GM18517 (cell line): ENCODE results near the gene ERCC1.
A peak's percentile ranks its signal among the peaks of the same experiment; 100 is the strongest.
"Not testable (repeated sequence)": the region's sequence is repeated elsewhere in the genome, so short reads cannot be mapped to it uniquely, and the experiment has no call there.

Source experiments
- ATAC-seq: cut with Tn5 transposase; IDR thresholded peaks from one replicate; pipeline ENCODE4 v1.9.1; 2021; ENCODE audit warnings: mild to moderate bottlenecking, moderate library complexity; ENCODE audit not compliant: unreplicated experiment

ERCC1 gene

GRCh38 chr19:45431008-45431407 is 7.3 kb upstream of the ERCC1 start:
- not testable (repeated sequence) for ATAC-seq

- not testable (repeated sequence) for ATAC-seq
These were observed 6.2 kb upstream of the ERCC1 start for GRCh38 chr19:45429896-45430295.

GRCh38 chr19:45428384-45429231 is 4.9 kb upstream of the ERCC1 start:
- ATAC-seq, result no peak

GRCh38 chr19:45424191-45425058 is 708 bp upstream of the ERCC1 start:
- ATAC-seq, result no peak

DNA sequence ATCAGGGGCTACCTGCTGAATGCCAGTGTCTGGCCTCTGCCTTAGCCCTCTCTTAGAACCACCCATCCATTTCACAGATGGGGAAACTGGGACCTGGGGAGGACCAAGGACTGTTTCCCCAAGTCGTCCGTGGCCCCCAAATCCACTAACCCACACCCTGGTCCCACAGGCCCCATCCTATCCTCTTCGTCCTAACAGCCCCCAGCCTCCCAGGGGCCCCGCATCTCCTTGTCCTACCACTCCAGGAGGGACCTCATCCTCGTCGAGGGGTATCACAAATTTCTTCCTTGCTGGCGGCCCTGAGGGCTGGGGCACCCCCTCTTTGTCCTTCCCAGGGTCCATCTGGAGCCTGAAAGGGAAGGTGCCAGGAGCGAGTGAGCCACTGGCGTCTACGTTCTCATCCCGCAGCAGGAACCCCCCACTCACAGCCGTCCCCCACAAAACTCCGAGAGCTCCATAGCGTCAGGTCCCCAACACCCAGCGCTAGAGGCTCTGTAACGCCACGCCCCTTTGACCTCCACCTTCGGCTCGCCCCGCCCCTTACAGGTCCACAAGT is 606 bp downstream of the ERCC1 start:
- no peak for ATAC-seq

GRCh38 chr19:45421947-45422498 is 1.7 kb downstream of the ERCC1 start:
- ATAC-seq, result no peak

GRCh38 chr19:45420871-45421270 is 2.8 kb downstream of the ERCC1 start:
- no peak for ATAC-seq

GRCh38 chr19:45420356-45420755 is 3.4 kb downstream of the ERCC1 start:
- no peak for ATAC-seq

DNA sequence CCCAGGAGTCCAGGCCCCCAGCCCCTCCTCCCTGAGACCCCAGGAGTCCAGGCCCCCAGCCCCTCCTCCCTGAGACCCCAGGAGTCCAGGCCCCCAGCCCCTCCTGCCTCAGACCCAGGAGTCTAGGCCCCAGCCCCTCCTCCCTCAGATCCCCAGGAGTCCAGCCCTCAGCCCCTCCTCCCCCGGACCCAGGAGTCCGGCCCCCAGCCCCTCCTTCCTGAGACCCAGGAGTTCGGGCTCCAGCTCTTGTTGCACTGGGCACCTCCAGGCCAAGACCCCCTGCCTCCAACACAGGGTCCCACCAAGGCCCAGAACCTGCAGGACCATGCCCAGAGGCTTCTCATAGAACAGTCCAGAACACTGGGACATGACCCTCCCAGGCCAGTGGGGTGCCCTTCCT is 3.8 kb downstream of the ERCC1 start:
- ATAC-seq, result no peak

- ATAC-seq, result peak; percentile 51
These were observed 4.3 kb downstream of the ERCC1 start for GRCh38 chr19:45419396-45419795.

- ATAC-seq, result no peak
These were observed 4.9 kb downstream of the ERCC1 start for GRCh38 chr19:45418802-45419201.

DNA sequence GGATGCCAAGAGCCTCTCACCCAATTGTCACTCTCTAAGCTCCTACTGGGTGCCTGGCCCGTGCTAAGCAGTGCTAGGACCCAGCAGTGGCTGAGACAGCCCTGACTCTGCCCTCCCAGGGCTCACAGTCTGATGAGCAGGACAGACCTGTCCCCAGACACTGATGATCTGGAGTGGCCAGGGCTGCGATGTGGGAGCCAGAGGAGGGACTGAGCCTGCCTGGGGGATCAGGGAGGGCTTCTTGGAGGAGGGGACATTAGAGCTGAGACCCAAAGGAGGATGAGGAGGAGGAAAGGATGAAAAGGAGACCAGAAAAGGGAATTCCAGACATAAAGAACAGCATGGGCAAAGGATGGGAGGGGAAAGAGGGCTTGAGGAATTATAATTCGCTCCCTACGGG is 6.6 kb downstream of the ERCC1 start:
- ATAC-seq, result no peak

DNA sequence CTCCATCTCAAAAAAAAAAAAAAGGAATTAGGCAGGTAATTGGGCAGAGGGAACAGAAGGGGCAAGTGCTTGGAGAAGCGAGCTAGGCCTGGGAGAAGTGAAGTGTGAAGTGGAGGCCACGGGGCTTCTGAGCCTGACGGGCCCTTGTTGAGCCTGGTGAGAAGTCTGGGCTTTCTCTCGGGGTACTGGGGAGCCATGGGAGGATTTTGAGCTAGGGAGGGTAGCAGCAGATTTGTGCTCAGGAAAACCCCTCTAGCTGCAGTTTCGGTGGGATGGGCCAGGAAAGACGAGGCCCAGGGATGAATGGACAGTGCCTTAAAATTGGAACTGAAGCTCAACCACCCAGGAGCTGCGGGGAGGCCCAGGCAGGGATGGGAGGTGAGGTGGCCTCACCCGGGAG is 9.2 kb downstream of the ERCC1 start:
- no peak for ATAC-seq

DNA sequence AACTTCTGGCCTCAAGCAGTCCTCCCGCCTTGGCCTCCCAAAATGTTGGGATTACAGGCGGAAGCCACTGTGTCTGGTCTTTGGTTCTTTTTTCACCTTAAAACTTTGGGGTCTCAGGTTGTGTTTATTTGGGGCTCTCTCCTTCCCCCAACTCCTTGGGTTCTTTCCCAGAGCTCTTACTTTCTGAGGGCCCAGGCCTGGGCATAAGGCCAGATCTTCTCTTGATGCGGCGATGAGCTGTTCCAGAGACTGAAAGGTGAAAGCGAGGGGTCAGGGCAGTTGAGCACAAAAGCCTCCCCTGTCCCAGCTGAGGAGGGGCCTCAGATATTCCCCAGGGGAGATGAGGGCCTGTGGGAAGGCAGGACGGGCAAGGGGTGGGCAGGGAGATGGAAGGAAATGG is 10.2 kb downstream of the ERCC1 start:
- ATAC-seq, result no peak

DNA sequence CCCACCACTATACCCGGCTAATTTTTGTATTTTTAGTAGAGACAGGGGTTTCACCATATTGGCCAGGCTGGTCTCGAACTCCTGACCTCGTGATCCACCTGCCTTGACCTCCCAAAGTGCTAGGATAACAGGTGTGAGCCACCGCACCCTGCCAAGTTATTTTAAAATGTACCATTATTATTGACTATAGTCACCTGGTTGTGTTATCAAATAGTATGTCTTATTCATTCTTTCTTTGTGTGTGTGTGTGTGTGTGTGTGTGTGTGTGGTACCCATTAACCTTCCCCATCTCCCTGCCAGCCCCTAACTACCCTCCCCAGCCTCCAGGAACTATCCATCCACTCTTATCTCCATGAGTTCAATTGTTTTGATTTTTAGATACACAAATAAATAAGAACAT is 13.4 kb downstream of the ERCC1 start:
- not testable (repeated sequence) for ATAC-seq

DNA sequence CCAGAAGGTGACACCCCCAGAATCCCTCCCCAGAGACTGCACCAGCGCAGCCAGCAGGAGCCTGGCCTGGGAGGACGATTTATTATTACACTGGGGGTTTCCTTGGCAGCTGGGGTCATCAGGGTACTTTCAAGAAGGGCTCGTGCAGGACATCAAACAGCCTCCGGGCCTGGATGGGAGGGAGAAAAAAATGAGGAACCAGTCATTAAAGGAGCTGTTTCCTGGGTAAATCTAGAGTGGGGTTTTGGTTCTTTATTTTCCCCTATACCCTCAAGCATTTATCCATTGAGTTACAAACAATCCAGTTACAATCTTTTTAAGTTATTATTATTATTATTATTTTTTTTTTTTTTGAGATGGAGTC is 14.2 kb downstream of the ERCC1 start:
- ATAC-seq, result no peak

DNA sequence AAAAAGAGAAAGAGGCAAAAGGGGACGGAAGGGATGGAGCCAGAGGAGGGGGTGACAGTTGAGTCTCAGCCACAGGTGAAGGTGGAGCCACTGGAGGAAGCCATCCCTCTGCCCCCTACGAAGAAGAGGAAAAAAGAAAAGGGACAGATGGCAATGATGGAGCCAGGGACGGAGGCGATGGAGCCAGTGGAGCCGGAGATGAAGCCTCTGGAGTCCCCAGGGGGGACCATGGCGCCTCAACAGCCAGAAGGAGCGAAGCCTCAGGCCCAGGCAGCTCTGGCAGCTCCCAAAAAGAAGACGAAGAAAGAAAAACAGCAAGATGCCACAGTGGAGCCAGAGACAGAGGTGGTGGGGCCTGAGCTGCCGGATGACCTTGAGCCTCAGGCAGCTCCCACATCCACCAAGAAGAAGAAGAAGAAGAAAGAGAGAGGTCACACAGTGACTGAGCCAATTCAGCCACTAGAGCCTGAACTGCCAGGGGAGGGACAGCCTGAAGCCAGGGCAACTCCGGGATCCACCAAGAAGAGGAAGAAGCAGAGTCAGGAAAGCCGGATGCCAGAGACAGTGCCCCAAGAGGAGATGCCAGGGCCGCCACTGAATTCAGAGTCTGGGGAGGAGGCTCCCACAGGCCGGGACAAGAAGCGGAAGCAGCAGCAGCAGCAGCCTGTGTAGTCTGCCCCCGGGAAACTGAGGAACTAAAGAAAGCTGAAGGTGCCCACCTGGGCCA is 14.7 kb downstream of the ERCC1 start:
- no peak for ATAC-seq

GRCh38 chr19:45408121-45408520 is 15.6 kb downstream of the ERCC1 start:
- no peak for ATAC-seq

- not testable (repeated sequence) for ATAC-seq
These were observed 16.1 kb downstream of the ERCC1 start for GRCh38 chr19:45407585-45407984.

DNA sequence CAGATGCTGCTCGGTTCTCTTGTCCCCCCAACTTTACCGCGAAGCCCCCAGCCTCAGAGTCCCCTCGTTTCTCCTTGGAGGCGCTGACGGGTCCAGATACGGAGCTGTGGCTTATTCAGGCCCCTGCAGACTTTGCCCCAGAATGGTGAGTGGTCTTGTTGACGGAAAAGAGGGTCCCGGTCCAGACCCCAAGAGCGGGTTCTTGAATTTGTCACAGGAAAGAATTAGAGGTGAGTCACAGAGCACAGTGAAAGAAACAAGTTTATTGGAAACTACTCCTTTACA is 16.7 kb downstream of the ERCC1 start:
- no peak for ATAC-seq
